B cell (primary cell): ENCODE data around the gene MYBPC3. TPM values are rescaled to one million over a fixed set of nuclear protein-coding genes. Genes with fewer than 3 reads are reported as not detected.

Source experiments
- ATAC-seq: fragments of 200-7000 bp; cut with Tn5 transposase; one replicate; pipeline ENCODE4 v1.10.0; 2021; ENCODE audit warnings: low read depth, mild to moderate bottlenecking, moderate number of reproducible peaks, moderate library complexity
- CTCF ChIA-PET: fragments of 350-600 bp; sonication (Branson Sonifier 250); formaldehyde crosslinking; loops from one replicate; lab custom pipeline; 2021; ENCODE audit warnings: antibody characterized with exemption, inconsistent platforms; lab: Charles Lee
- POLR2A ChIA-PET: fragments of 350-600 bp; sonication (Branson Sonifier 250); formaldehyde crosslinking; loops from one replicate; lab custom pipeline; 2021; ENCODE audit warnings: antibody characterized with exemption; lab: Charles Lee
- DNase-seq: peaks from one replicate; pipeline ENCODE4 v3.0.0; 2013
- H2AFZ ChIP-seq: 2 replicates; pipeline ENCODE4 v1.6.1; 2012; ENCODE audit warnings: mild to moderate bottlenecking, low read depth, low read length; ENCODE audit not compliant: insufficient read depth, poor library complexity, severe bottlenecking
- H3K27ac ChIP-seq, 2 donors: 1 replicate in 1 of 2; 2 replicates in 1 of 2; pipeline ENCODE4 v1.5.1; 2012 to 2013; ENCODE audit warnings: low read length in 2 of 2, mild to moderate bottlenecking in 2 of 2, moderate library complexity in 1 of 2
- H3K27me3 ChIP-seq, 4 experiments: fragments of 200-600 bp in 1 of 4; sonication (generic) in 1 of 4; replicated peaks in 1 of 4; 1 replicate in 2 of 4; 2 replicates in 2 of 4; pipeline versions ENCODE4 v1.6.1 to v1.7.0; 2013 to 2016; ENCODE audit warnings: low read length in 3 of 4, mild to moderate bottlenecking in 2 of 4, mixed read lengths in 1 of 4, moderate library complexity in 1 of 4; ENCODE audit not compliant: insufficient read depth in 4 of 4, control insufficient read depth in 3 of 4; ENCODE audit errors: control extremely low read depth in 1 of 4
- H3K36me3 ChIP-seq, 2 experiments: replicated peaks in 1 of 2; 1 replicate in 1 of 2; 2 replicates in 1 of 2; pipeline versions ENCODE4 v1.6.1 to v1.7.1; 2013; ENCODE audit warnings: low read length in 1 of 2; ENCODE audit not compliant: insufficient read depth in 2 of 2, control insufficient read depth in 1 of 2; ENCODE audit errors: control extremely low read depth in 1 of 2, extremely low read depth in 1 of 2
- H3K4me1 ChIP-seq, 2 donors: fragments of 200-600 bp in 1 of 2; sonication (generic) in 1 of 2; 1 replicate in 1 of 2; 2 replicates in 1 of 2; pipeline versions ENCODE4 v1.5.1 to v1.6.1; 2013 to 2017; ENCODE audit warnings: low read length in 2 of 2; ENCODE audit not compliant: control insufficient read depth in 2 of 2, insufficient read depth in 2 of 2
- H3K4me2 ChIP-seq: replicated peaks from 2 replicates; pipeline ENCODE3; 2012; ENCODE audit warnings: mild to moderate bottlenecking, low read depth, low read length; ENCODE audit not compliant: poor library complexity, severe bottlenecking
- H3K4me3 ChIP-seq, 5 experiments: fragments of 200-600 bp in 1 of 5; sonication (generic) in 1 of 5; 1 replicate in 3 of 5; 2 replicates in 2 of 5; pipeline versions ENCODE4 v1.5.1 to v1.7.0; 2011 to 2016; ENCODE audit warnings: low read length in 4 of 5, mild to moderate bottlenecking in 4 of 5, low read depth in 2 of 5, control low read depth in 1 of 5, moderate library complexity in 1 of 5; ENCODE audit not compliant: insufficient read depth in 1 of 5; ENCODE audit errors: control extremely low read depth in 1 of 5, extremely low read depth in 1 of 5
- H3K79me2 ChIP-seq: fragments of 200-600 bp; sonication (generic); one replicate; pipeline ENCODE4 v1.6.0; 2016; ENCODE audit warnings: low read length; ENCODE audit not compliant: control insufficient read depth, insufficient read depth
- H3K9ac ChIP-seq: fragments of 200-600 bp; sonication (generic); 2 replicates; pipeline ENCODE4 v1.6.1; 2017; ENCODE audit warnings: mild to moderate bottlenecking, low read length, moderate library complexity
- H3K9me3 ChIP-seq, 3 donors: one replicate each; pipeline versions ENCODE4 v1.6.1 to v1.7.1; 2013; ENCODE audit warnings: low read length in 2 of 3; ENCODE audit not compliant: control insufficient read depth in 2 of 3, insufficient read depth in 1 of 3; ENCODE audit errors: control extremely low read depth in 1 of 3
- H4K20me1 ChIP-seq: 2 replicates; pipeline ENCODE4 v1.6.0; 2012; ENCODE audit warnings: mild to moderate bottlenecking, low read length; ENCODE audit not compliant: insufficient read depth, control insufficient read depth, poor library complexity, severe bottlenecking
- H3K27ac Mint-ChIP-seq: one replicate; pipeline ENCODE4 v1.8.0; 2021; ENCODE audit warnings: mixed read lengths
- H3K27me3 Mint-ChIP-seq: one replicate; pipeline ENCODE4 v1.8.0; 2021; ENCODE audit warnings: mixed read lengths
- H3K4me1 Mint-ChIP-seq: one replicate; pipeline ENCODE4 v1.8.0; 2021; ENCODE audit warnings: mixed read lengths
- H3K4me3 Mint-ChIP-seq: one replicate; pipeline ENCODE4 v1.8.0; 2021; ENCODE audit warnings: mixed read lengths
- H3K9me3 Mint-ChIP-seq: one replicate; pipeline ENCODE4 v1.8.0; 2022; ENCODE audit warnings: mixed read lengths; ENCODE audit not compliant: insufficient read depth
- CTCF ChIP-seq: fragments of 200-600 bp; IDR thresholded peaks from one replicate; pipeline ENCODE4 v1.8.0; 2022; ENCODE audit warnings: antibody characterized with exemption, mild to moderate bottlenecking
- EZH2 ChIP-seq: IDR thresholded peaks from 2 replicates; pipeline ENCODE4 v1.6.1; 2012; ENCODE audit warnings: borderline replicate concordance, low read depth, mild to moderate bottlenecking, moderate library complexity, low read length; ENCODE audit not compliant: insufficient read depth, poor library complexity, severe bottlenecking
- WGBS: methylation state at CpG from one replicate; pipeline ENCODE4 v1.1.5; 2013; ENCODE audit warnings: missing lambda C conversion rate; ENCODE audit not compliant: insufficient coverage; 5-methylcytosine and 5-hydroxymethylcytosine counted together
- intact Hi-C: fragments of 100-400 bp; cut with micrococcal nuclease; formaldehyde crosslinking; loops from one replicate; pipeline ENCODE4 v1.10.0; 2022
- polyA plus RNA-seq: library from polyadenylated mRNA; depleted of rRNA; stranded (reverse); fragments of >200 nt; gene quantifications from 2 replicates; pipeline ENCODE4 v1.2.3, GENCODE V29; 2012
- total RNA-seq, 2 donors: library from RNA; stranded (reverse); fragments of 120-200 nt in 1 of 2; gene quantifications; 1 replicate in 1 of 2; 2 replicates in 1 of 2; pipeline versions ENCODE4 v1.2.3 to v1.2.4, GENCODE V29; 2013 to 2022

Gene MYBPC3
- total and polyA plus RNA-seq, 2 donors (not counting 1 experiment from before 2014, with no cell fraction given): 0.67 to 1.4 TPM

GRCh38 chr11:47357985-47358730 is 5.7 kb upstream of the MYBPC3 start:
- no peaks in the 10 kb centered on the region for H3K9me3 Mint-ChIP-seq
- H3K9ac ChIP-seq: no peak overlapping the region
- ChIA-PET POLR2A (no interaction called here), CTCF (no interaction called here)
- 99% methylated on average over 6 of the region's 6 CpGs for WGBS
- no peak overlapping the region for H3K4me3 ChIP-seq
- peaks cover 9 to 10% of the 10 kb centered on the region in 2 donors for H3K4me1 ChIP-seq
- ATAC-seq (no peak), DNase-seq (no peak)
- no peak overlapping the region for H2AFZ ChIP-seq
- no peak overlapping the region for H3K4me3 Mint-ChIP-seq
- no peak overlapping the region for H3K4me2 ChIP-seq
- H3K79me2 ChIP-seq: peaks cover 55% of the 10 kb centered on the region
- H3K9me3 ChIP-seq: peaks cover 0 to 4% (median 0%) of the 10 kb centered on the region in 3 donors
- H3K36me3 ChIP-seq: peaks cover 0 to 39% of the 10 kb centered on the region in 2 experiments
- no peaks in the 10 kb centered on the region for H3K27me3 Mint-ChIP-seq
- intact Hi-C loops: no loop called here
- H3K4me1 Mint-ChIP-seq: peaks cover 23% of the 10 kb centered on the region
- TF ChIP-seq CTCF: no peak
- no peak for TF ChIP-seq EZH2
- H3K27ac Mint-ChIP-seq: no peak overlapping the region
- no peaks in the 10 kb centered on the region for H3K27me3 ChIP-seq
- H3K27ac ChIP-seq: no peak overlapping the region
- H4K20me1 ChIP-seq: peaks cover 77% of the 10 kb centered on the region

- Histone ChIP-seq H3K27ac (no peak overlapping the region), H2AFZ (no peak overlapping the region), H3K4me3 (no peak overlapping the region), H3K4me2 (no peak overlapping the region), H3K9me3 (peaks cover 0 to 4% (median 0%) of the 10 kb centered on the region in 3 donors), H3K79me2 (peaks cover 43% of the 10 kb centered on the region), H4K20me1 (peaks cover 69% of the 10 kb centered on the region), H3K36me3 (peaks cover 0 to 39% of the 10 kb centered on the region in 2 experiments), H3K27me3 (no peaks in the 10 kb centered on the region), H3K4me1 (peaks cover 9 to 10% of the 10 kb centered on the region in 2 donors), H3K9ac (no peak overlapping the region)
- no peaks in the 10 kb centered on the region for H3K27me3 Mint-ChIP-seq
- POLR2A ChIA-PET: no interaction called here
- ATAC-seq (no peak), DNase-seq (no peak)
- intact Hi-C loops: no loop called here
- peaks cover 23% of the 10 kb centered on the region for H3K4me1 Mint-ChIP-seq
- CTCF ChIA-PET: interaction anchor here (1.4 kb wide), 1 partner anchor 17 kb away, joined by 5 read pairs; no protein-coding TSS in a partner anchor
- no peak for TF ChIP-seq EZH2
- no peak for TF ChIP-seq CTCF
- no peak overlapping the region for H3K27ac Mint-ChIP-seq
- H3K4me3 Mint-ChIP-seq: no peak overlapping the region
- WGBS: 100% methylated on average over 1 of the region's 1 CpG
- no peaks in the 10 kb centered on the region for H3K9me3 Mint-ChIP-seq
Observed at GRCh38 chr11:47356998-47357329, 4.5 kb upstream of the MYBPC3 start.
